Neural cell (in vitro differentiated cells): ENCODE measurements around the gene TBC1D16. TPM values are rescaled to one million over a fixed set of nuclear protein-coding genes. Genes with fewer than 3 reads are reported as not detected.

Experiments
- H2AFZ ChIP-seq: fragments of 200-600, 300-800 bp; sonication (generic), shearing (Covaris generic); 2 replicates; pipeline ENCODE4 v1.6.0; 2014; ENCODE audit warnings: low read depth, mild to moderate bottlenecking, antibody characterized with exemption, low read length, moderate library complexity
- H3F3A ChIP-seq: fragments of 200-600 bp; shearing (Covaris generic); 2 replicates; pipeline ENCODE4 v1.6.1; 2016; ENCODE audit warnings: mild to moderate bottlenecking, moderate library complexity, mixed read lengths, antibody characterized with exemption, low read length; ENCODE audit not compliant: insufficient read depth, poor library complexity, severe bottlenecking
- H3K27ac ChIP-seq: fragments of 200-600, 300-800 bp; sonication (generic), shearing (Covaris generic); 2 replicates; pipeline ENCODE4 v1.5.1; 2014; ENCODE audit warnings: mild to moderate bottlenecking, low read length, moderate library complexity
- H3K27me3 ChIP-seq: fragments of 300-800, 200-600 bp; sonication (generic), shearing (Covaris generic); 2 replicates; pipeline ENCODE4 v1.6.0; 2014; ENCODE audit warnings: mild to moderate bottlenecking, low read depth, low read length, moderate library complexity; ENCODE audit not compliant: insufficient read depth
- H3K36me3 ChIP-seq: fragments of 300-800, 200-600 bp; sonication (generic), shearing (Covaris generic); 2 replicates; pipeline ENCODE4 v1.5.1; 2014; ENCODE audit warnings: mild to moderate bottlenecking, antibody characterized with exemption, low read length, moderate library complexity; ENCODE audit not compliant: insufficient read depth
- H3K4me2 ChIP-seq: fragments of 300-800, 200-600 bp; sonication (generic), shearing (Covaris generic); 2 replicates; pipeline ENCODE4 v1.6.0; 2014; ENCODE audit warnings: mild to moderate bottlenecking, low read length
- H3K4me3 ChIP-seq: fragments of 300-800, 200-600 bp; sonication (generic), shearing (Covaris generic); 2 replicates; pipeline ENCODE4 v1.5.1; 2014; ENCODE audit warnings: mild to moderate bottlenecking, low read length, moderate library complexity
- H3K79me2 ChIP-seq: fragments of 200-600 bp; shearing (Covaris generic); replicated peaks from 2 replicates; pipeline ENCODE4 v1.6.0; 2014; ENCODE audit warnings: mild to moderate bottlenecking, low read length, moderate library complexity; ENCODE audit not compliant: insufficient read depth
- H3K9ac ChIP-seq: fragments of 300-800, 200-600 bp; sonication (generic), shearing (Covaris generic); 2 replicates; pipeline ENCODE4 v1.6.1; 2016; ENCODE audit warnings: mild to moderate bottlenecking, low read length, mixed read lengths
- H3K9me2 ChIP-seq: fragments of 200-600 bp; shearing (Covaris generic); 2 replicates; pipeline ENCODE4 v1.6.1; 2016; ENCODE audit warnings: mild to moderate bottlenecking, low read length, mixed read lengths; ENCODE audit not compliant: insufficient read depth
- H3K9me3 ChIP-seq: fragments of 200-600, 300-800 bp; sonication (generic), shearing (Covaris generic); 2 replicates; pipeline ENCODE4 v1.6.1; 2016; ENCODE audit warnings: mild to moderate bottlenecking, mixed run types, low read length, moderate library complexity, mixed read lengths
- H4K20me1 ChIP-seq: fragments of 200-600 bp; shearing (Covaris generic); 2 replicates; pipeline ENCODE4 v1.6.1; 2016; ENCODE audit warnings: mild to moderate bottlenecking, mixed run types; ENCODE audit not compliant: insufficient read depth
- CTCF ChIP-seq: fragments of 450-650 bp; IDR thresholded peaks from 2 replicates; pipeline ENCODE4 v1.5.1; 2014; ENCODE audit warnings: antibody characterized with exemption, mild to moderate bottlenecking, moderate library complexity; ENCODE audit not compliant: poor library complexity, severe bottlenecking
- EP300 ChIP-seq: fragments of 450-650 bp; conservative IDR thresholded peaks from 2 replicates; pipeline ENCODE4 v1.6.1; 2014; ENCODE audit warnings: antibody characterized with exemption, mild to moderate bottlenecking, moderate library complexity; ENCODE audit not compliant: poor library complexity, severe bottlenecking
- EZH2 ChIP-seq: fragments of 200-600, 300-800 bp; shearing (Covaris generic), sonication (generic); IDR thresholded peaks from 2 replicates; pipeline ENCODE4 v1.6.1; 2014; ENCODE audit warnings: antibody characterized with exemption, low read length, borderline replicate concordance, mild to moderate bottlenecking; ENCODE audit not compliant: insufficient read depth, poor library complexity, severe bottlenecking
- MXI1 ChIP-seq: fragments of 450-650 bp; conservative IDR thresholded peaks from 2 replicates; pipeline ENCODE4 v1.6.1; 2014; ENCODE audit warnings: antibody characterized with exemption, mild to moderate bottlenecking; ENCODE audit not compliant: poor library complexity, severe bottlenecking
- POLR2AphosphoS5 ChIP-seq: IDR thresholded peaks from 2 replicates; pipeline ENCODE4 v1.6.1; 2012
- RAD21 ChIP-seq: fragments of 450-650 bp; conservative IDR thresholded peaks from 2 replicates; pipeline ENCODE4 v1.6.1; 2014; ENCODE audit warnings: antibody characterized with exemption, mild to moderate bottlenecking, moderate library complexity
- SMC3 ChIP-seq: fragments of 450-650 bp; conservative IDR thresholded peaks from 2 replicates; pipeline ENCODE4 v1.6.1; 2014; ENCODE audit warnings: antibody characterized with exemption, mild to moderate bottlenecking, moderate library complexity; ENCODE audit not compliant: poor library complexity
- TAF1 ChIP-seq: IDR thresholded peaks from 2 replicates; pipeline ENCODE4 v1.6.1; 2012; ENCODE audit warnings: low read depth
- polyA plus RNA-seq: library from polyadenylated mRNA; depleted of rRNA; stranded (reverse); fragments of >200 nt; gene quantifications from 2 replicates; pipeline ENCODE4 v1.2.3, GENCODE V29; 2014
- TF ChIP-seq, protein P1 (sequence below): IDR thresholded peaks from 2 replicates; pipeline ENCODE4 v1.6.1; 2012; ENCODE audit warnings: borderline replicate concordance

TBC1D16 gene
- polyA plus RNA-seq, 1 donor from 2014 or later, result 19.8 TPM

DNA sequence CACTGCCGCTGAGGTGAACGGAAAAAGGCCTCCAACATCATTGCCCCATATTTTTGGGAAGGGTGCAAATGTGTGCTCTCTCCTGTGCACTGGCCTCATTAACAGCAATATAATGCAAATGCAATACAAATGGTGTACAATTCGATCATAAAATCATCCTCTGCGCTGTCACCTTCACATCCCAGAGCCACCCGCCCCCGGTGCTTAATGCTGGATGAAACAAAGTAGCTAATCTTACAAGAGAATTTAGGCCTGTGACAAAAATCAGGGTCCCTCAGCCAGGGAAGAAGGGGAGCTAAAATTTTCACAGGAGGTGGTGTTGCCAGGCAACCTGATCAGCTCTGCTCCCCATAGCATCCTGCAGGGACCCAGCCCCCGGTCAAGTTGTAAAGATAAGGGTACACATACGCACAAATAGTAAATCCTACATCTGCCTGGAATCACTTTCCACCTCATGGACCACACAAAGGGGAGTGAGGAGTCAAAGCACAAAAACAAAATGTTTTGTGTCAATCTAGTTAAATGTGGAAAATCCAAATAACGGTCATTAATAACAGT, 3.0 kb downstream of the TBC1D16 start:
- no peak overlapping the region for H3K27ac ChIP-seq
- H3K4me3 ChIP-seq, result peak overlapping the region; percentile 94
- H3K27me3 ChIP-seq, result no peaks in the 10 kb centered on the region
- H4K20me1 ChIP-seq, result no peaks in the 10 kb centered on the region
- no peaks in the 10 kb centered on the region for H3F3A ChIP-seq
- H3K4me2 ChIP-seq, result no peak overlapping the region
- H3K36me3 ChIP-seq, result no peaks in the 10 kb centered on the region
- no peaks in the 10 kb centered on the region for H3K9me3 ChIP-seq
- no peaks in the 10 kb centered on the region for H3K9me2 ChIP-seq
- TF ChIP-seq POLR2AphosphoS5 (no peak), MXI1 (no peak), RAD21 (no peak), TAF1 (no peak), EZH2 (no peak), EP300 (no peak), SMC3 (no peak), CTCF (no peak)
- TF ChIP-seq, protein P1, sequence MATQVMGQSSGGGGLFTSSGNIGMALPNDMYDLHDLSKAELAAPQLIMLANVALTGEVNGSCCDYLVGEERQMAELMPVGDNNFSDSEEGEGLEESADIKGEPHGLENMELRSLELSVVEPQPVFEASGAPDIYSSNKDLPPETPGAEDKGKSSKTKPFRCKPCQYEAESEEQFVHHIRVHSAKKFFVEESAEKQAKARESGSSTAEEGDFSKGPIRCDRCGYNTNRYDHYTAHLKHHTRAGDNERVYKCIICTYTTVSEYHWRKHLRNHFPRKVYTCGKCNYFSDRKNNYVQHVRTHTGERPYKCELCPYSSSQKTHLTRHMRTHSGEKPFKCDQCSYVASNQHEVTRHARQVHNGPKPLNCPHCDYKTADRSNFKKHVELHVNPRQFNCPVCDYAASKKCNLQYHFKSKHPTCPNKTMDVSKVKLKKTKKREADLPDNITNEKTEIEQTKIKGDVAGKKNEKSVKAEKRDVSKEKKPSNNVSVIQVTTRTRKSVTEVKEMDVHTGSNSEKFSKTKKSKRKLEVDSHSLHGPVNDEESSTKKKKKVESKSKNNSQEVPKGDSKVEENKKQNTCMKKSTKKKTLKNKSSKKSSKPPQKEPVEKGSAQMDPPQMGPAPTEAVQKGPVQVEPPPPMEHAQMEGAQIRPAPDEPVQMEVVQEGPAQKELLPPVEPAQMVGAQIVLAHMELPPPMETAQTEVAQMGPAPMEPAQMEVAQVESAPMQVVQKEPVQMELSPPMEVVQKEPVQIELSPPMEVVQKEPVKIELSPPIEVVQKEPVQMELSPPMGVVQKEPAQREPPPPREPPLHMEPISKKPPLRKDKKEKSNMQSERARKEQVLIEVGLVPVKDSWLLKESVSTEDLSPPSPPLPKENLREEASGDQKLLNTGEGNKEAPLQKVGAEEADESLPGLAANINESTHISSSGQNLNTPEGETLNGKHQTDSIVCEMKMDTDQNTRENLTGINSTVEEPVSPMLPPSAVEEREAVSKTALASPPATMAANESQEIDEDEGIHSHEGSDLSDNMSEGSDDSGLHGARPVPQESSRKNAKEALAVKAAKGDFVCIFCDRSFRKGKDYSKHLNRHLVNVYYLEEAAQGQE, result no peak
- H3K9ac ChIP-seq, result no peak overlapping the region
- peaks cover 72% of the 10 kb centered on the region for H3K79me2 ChIP-seq
- H2AFZ ChIP-seq, result no peak overlapping the region

DNA sequence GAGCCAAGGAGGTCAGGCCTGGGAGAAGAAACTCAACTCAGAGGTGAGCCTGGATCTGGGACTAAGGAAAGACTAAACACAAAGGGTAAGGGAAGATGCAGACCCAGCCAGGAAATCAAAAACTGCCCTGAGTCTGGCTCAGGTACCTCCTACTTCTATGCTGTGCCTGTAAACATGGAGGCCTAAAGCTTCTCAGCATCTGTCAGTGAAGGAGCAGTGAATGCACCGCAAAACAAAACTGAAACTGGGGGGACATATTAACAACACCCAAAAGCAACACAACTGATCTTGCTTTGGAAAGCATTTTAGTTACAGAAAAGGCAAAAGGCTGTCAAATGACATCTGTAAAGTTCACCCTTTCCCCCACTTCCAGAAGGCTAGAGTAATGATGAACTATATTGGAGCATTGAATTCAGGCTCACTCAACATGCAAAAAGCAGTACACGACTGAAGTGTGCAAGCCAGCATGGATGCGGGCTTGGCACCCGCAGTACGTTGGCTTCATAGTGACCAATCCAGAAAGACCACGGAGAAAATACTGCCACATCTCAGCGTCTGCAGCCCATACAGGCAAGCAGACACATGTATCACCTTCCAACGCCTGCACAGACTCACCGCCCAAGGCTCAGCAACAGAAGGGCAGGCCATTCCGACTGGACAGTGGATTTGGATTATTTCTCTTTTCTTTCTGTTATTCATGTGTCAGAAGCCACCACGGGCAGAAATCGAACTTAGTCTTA, 3.8 kb downstream of the TBC1D16 start:
- Histone ChIP-seq H3F3A (no peaks in the 10 kb centered on the region), H3K4me2 (no peak overlapping the region), H2AFZ (no peak overlapping the region), H3K9ac (no peak overlapping the region), H3K9me3 (no peaks in the 10 kb centered on the region), H3K27me3 (no peaks in the 10 kb centered on the region), H3K36me3 (no peaks in the 10 kb centered on the region), H3K27ac (no peak overlapping the region), H3K79me2 (peaks cover 72% of the 10 kb centered on the region), H3K4me3 (peak overlapping the region; percentile 94), H4K20me1 (no peaks in the 10 kb centered on the region), H3K9me2 (no peaks in the 10 kb centered on the region)
- TF ChIP-seq CTCF, result no peak
- no peak for TF ChIP-seq TAF1
- TF ChIP-seq, protein P1, result no peak
- no peak for TF ChIP-seq SMC3
- TF ChIP-seq EZH2, result no peak
- no peak for TF ChIP-seq RAD21
- TF ChIP-seq POLR2AphosphoS5, result no peak
- no peak for TF ChIP-seq MXI1
- TF ChIP-seq EP300, result no peak
